ENCODE measurements around the gene ZNF423.
A peak's percentile ranks its signal among the peaks of the same experiment; 100 is the strongest.

Gene ZNF423

DNA sequence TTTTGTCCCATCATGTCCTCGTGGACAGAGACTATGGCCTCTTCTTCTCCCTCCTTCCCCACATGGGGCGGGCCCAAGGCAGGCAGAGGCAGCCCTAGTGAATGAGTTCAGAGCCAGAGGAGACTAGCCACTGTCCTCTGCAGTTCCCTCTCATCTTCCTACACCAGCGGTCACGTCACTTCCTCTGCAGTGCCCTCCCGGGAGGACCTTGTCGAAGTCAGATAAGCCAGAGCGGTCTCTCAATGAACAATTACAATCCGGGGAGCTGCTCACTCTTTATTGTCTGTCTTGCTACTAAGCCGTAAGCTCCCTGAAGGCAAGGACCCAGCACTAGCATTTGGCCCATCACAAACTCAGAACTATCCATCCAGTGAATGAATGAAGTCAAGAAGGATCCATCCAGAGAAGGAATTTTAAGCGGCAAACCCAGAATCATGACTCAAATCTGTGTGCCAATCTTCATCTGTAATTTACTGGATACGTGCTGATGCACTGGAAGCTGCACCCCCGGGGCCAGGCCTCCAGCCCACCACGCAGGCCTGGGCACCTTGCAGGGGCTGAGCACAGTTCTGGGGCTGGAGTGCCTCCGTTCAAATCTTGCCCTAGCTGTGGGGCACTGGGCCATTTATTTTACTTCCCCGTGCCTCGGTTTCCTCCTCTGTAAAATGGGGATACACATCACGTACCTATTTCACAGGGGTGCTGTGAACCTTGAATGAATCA, 18.1 kb downstream of the ZNF423 start:
- TF ChIP-seq, protein P1, sequence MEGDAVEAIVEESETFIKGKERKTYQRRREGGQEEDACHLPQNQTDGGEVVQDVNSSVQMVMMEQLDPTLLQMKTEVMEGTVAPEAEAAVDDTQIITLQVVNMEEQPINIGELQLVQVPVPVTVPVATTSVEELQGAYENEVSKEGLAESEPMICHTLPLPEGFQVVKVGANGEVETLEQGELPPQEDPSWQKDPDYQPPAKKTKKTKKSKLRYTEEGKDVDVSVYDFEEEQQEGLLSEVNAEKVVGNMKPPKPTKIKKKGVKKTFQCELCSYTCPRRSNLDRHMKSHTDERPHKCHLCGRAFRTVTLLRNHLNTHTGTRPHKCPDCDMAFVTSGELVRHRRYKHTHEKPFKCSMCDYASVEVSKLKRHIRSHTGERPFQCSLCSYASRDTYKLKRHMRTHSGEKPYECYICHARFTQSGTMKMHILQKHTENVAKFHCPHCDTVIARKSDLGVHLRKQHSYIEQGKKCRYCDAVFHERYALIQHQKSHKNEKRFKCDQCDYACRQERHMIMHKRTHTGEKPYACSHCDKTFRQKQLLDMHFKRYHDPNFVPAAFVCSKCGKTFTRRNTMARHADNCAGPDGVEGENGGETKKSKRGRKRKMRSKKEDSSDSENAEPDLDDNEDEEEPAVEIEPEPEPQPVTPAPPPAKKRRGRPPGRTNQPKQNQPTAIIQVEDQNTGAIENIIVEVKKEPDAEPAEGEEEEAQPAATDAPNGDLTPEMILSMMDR (IDR thresholded peaks at IDR 0.05) = no peak
- no peak for DNase-seq (ENCODE audit: low spot score)
- Histone ChIP-seq H3K27ac (peak overlapping the region in 1 of 2 donors; percentile 87), H3K4me3 (peak overlapping the region; percentile 63)

DNA sequence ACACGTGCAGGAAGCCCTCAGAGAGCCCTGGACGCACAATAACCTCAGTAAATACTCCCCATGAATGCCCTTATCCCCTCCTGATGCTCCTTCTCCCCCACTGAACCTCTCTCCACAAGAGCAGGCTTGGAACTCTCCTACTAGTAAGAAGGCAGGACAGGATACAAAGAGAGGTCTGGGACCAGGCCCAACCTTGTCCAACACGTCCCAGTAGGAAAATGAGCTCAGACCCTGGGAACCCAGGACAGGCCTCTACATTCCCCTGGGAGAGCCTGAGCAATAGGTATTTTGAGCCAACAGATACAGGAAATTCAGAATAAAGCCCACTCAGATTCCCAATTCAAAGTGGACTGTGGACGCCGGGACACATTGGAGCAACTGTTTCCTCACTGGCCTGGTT, 19.2 kb downstream of the ZNF423 start:
- no peak for DNase-seq (ENCODE audit: low spot score)
- peak overlapping the region; percentile 52 to 87 for H3K27ac ChIP-seq

DNA sequence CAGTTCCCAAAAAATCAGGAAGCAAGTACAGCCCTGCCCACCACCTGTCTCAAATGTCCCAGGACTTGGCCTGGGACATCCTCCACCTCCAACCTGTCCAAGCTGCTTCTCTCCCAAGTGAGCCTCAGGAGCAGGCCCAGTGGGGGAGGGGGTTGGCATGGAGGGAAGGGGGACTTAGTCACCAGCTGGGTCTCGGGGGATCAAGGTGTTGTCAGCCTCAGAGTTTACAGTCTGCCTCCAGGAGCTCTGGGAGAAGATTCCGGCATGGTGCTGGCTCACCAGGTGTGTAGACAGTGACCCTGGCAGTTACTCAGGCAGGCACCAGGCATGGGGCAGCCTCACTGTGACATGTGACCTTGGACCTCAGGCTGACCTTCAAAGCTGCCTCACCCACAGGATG, 19.7 kb downstream of the ZNF423 start:
- no peak for DNase-seq (ENCODE audit: low spot score)
- TF ChIP-seq, protein P1 (IDR thresholded peaks at IDR 0.05) = no peak
- Histone ChIP-seq H3K4me3 (no peak overlapping the region), H3K27ac (peak overlapping the region; percentile 52 to 87)

More for the DNA sequence above, 19.2 kb downstream of the ZNF423 start:
- H3K4me3 ChIP-seq = no peak overlapping the region
- TF ChIP-seq, protein P1 (IDR thresholded peaks at IDR 0.05) = no peak

DNA sequence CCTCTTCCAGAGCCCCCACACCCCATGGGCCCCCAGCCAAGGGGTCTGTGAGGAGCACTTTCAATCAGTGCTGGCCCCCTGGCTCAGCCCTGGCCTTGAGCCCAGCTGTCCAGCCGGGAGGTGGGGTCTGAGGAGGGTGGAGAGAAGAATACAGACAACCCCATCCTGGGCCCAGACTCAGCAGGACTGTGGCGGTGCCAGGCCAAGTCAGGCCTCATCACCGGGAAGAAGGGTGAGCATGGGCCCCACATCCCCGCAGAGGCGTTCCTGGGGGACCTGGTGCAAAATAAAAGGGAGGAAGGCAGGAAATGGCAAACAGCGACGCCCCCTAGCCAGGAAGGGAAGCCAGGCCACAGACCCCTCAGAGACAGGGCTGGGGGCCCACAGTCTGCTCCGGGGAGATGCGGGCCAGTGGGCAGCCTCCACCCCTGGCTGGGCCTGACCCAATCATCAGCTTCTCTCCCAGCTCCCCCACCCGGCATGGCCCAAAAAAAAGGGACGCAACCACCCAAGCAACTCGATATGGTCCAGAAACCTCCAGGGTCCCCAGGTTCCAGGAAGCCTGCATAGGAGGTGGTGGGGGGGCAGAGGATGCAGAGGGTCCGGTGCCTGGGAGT, 20.6 kb downstream of the ZNF423 start:
- TF ChIP-seq, protein P1 (IDR thresholded peaks at IDR 0.05) = no peak
- no peak for DNase-seq (ENCODE audit: low spot score)
- Histone ChIP-seq H3K4me3 (peak overlapping the region; percentile 37), H3K27ac (peak overlapping the region; percentile 82 to 87)

DNA sequence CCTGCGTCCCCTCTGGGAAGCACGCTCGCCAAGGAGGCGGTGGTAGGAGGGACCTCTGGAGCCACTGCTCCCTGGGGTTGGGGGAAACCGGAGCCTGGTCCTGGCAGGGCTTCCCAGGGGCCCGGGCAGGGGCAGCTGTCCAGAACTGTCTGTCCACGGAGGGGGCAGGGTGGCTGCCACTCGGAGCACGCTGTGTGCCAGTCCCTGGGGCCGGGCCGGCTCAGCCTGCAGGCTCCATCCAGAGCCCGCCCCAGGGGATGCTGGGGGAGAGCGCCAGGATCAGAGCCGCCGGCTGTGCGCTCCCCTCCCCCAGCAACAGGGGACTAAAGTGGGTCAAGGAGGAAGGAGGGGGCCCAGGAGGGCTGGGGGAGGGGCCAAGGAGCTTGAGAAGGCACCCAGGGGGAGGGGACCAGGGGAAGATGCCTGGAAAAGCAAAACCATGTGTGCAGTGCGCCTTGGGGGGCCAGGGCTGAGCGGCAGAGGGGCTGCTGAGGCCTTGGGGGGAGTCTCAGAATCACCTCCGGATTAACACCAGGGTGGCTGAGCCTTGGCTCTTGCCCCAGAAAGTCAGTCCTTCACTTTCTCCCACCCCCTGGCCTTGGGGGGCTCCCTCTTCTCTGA, 21.3 kb downstream of the ZNF423 start:
- peak overlapping the region; percentile 37 for H3K4me3 ChIP-seq
- DNase-seq (ENCODE audit: low spot score) = peak; percentile 89

DNA sequence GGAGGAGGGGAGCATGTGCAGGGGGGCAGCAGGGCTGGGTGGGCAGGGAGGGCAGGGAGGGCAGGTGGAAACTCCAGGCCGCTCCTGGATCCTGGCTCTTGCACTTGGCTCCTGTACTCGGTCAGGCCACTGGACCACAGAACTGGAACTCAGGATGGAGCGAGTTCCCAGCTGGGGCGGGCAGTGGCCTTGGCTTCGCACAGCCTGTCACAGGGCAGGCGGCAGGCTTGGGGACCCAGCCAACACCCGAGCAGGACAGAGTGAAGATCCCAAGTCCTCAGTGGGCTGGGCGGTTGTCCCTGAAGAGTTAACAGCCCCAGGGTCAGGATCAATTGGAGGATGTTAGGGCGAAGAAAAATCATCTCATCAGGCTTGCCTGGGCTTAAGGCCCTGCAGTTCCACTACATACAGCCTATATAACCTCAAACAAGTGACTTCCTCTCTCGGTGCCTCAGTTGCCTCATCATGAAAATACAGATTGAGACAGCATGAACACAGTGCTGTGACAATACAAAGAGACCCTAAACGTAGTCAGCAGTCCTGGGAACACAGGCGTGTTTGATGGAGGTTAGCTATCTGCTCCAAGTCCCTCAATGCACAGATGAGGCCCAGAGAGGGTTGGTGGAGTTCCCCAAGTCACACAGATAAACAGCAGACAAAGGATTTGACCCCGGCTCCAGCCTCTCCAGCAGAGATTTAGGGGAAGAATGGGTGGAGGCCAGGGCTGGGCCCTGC, 21.9 kb downstream of the ZNF423 start:
- TF ChIP-seq, protein P1 (IDR thresholded peaks at IDR 0.05) = no peak
- no peak for DNase-seq (ENCODE audit: low spot score)
- peak overlapping the region; percentile 82 to 87 for H3K27ac ChIP-seq
- H3K4me3 ChIP-seq = peak overlapping the region; percentile 37

More for the DNA sequence above, 21.3 kb downstream of the ZNF423 start:
- H3K27ac ChIP-seq = peak overlapping the region; percentile 82 to 87
- TF ChIP-seq, protein P1 (IDR thresholded peaks at IDR 0.05) = no peak
